GM12891 (cell line): ENCODE data around the gene SPATA24.

ENCODE experiments used
- PAX5 ChIP-seq: IDR thresholded peaks from 2 replicates; pipeline ENCODE4 v1.6.1; 2011; ENCODE audit warnings: low read length, moderate library complexity, mild to moderate bottlenecking; ENCODE audit not compliant: insufficient read depth, severe bottlenecking
- POLR2A ChIP-seq: IDR thresholded peaks from 2 replicates; pipeline ENCODE4 v1.6.1; 2011; ENCODE audit warnings: low read depth, low read length, control low read depth
- POLR2AphosphoS5 ChIP-seq: IDR thresholded peaks from 2 replicates; pipeline ENCODE4 v1.6.1; 2011; ENCODE audit warnings: low read depth, low read length, control low read depth
- POU2F2 ChIP-seq: IDR thresholded peaks from 2 replicates; pipeline ENCODE4 v1.6.1; 2011; ENCODE audit warnings: low read depth, mild to moderate bottlenecking, control low read depth, low read length, moderate library complexity
- SPI1 ChIP-seq: IDR thresholded peaks from 2 replicates; pipeline ENCODE4 v1.6.1; 2011; ENCODE audit warnings: low read depth, low read length, control low read depth
- TAF1 ChIP-seq: IDR thresholded peaks from 2 replicates; pipeline ENCODE4 v1.6.1; 2011; ENCODE audit warnings: low read depth, low read length, control low read depth

- TF ChIP-seq POLR2AphosphoS5 = no peak
- no peak for TF ChIP-seq SPI1
- no peak for TF ChIP-seq TAF1
- no peak for TF ChIP-seq POLR2A
- TF ChIP-seq PAX5 = no peak
- no peak for TF ChIP-seq POU2F2
Observed at GRCh38 chr5:139415869-139416268, 12.0 kb upstream of the SPATA24 start.
